ENCODE data around the gene PAX3.

- no peak for TF ChIP-seq EZH2 (IDR thresholded peaks at IDR 0.05; ENCODE audit: low read length, unreplicated experiment)
- no peak for TF ChIP-seq CTCF (conservative IDR thresholded peaks at IDR 0.05; ENCODE audit: low read depth, low read length)
- TF ChIP-seq EZH2phosphoT487 (IDR thresholded peaks at IDR 0.05; ENCODE audit: borderline replicate concordance, low read length) = no peak
Observed at GRCh38 chr2:222307143-222307756, 8.5 kb upstream of the PAX3 start.
